ENCODE measurements around the gene RNF113A.
"Not testable (repeated sequence)": the region's sequence is repeated elsewhere in the genome, so short reads cannot be mapped to it uniquely, and the experiment has no call there.

GRCh38 chrX:119891961-119892692 is 20.6 kb upstream of the RNF113A start:
- TF ChIP-seq EZH2phosphoT487 (IDR thresholded peaks at IDR 0.05; ENCODE audit: insufficient read depth, low read depth); EZH2 (IDR thresholded peaks at IDR 0.05; ENCODE audit: insufficient read depth, poor library complexity, severe bottlenecking): not testable (repeated sequence)
